Activated gamma-delta T cell treated with Interleukin-2 at 50 U/mL for 16 hours (primary cell): ENCODE measurements around the gene ZNF467.

ENCODE experiments used
- DNase-seq: peaks from one replicate; pipeline ENCODE4 v3.0.0-alpha.2; 2020

Gene ZNF467, protein sequence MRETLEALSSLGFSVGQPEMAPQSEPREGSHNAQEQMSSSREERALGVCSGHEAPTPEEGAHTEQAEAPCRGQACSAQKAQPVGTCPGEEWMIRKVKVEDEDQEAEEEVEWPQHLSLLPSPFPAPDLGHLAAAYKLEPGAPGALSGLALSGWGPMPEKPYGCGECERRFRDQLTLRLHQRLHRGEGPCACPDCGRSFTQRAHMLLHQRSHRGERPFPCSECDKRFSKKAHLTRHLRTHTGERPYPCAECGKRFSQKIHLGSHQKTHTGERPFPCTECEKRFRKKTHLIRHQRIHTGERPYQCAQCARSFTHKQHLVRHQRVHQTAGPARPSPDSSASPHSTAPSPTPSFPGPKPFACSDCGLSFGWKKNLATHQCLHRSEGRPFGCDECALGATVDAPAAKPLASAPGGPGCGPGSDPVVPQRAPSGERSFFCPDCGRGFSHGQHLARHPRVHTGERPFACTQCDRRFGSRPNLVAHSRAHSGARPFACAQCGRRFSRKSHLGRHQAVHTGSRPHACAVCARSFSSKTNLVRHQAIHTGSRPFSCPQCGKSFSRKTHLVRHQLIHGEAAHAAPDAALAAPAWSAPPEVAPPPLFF

DNA sequence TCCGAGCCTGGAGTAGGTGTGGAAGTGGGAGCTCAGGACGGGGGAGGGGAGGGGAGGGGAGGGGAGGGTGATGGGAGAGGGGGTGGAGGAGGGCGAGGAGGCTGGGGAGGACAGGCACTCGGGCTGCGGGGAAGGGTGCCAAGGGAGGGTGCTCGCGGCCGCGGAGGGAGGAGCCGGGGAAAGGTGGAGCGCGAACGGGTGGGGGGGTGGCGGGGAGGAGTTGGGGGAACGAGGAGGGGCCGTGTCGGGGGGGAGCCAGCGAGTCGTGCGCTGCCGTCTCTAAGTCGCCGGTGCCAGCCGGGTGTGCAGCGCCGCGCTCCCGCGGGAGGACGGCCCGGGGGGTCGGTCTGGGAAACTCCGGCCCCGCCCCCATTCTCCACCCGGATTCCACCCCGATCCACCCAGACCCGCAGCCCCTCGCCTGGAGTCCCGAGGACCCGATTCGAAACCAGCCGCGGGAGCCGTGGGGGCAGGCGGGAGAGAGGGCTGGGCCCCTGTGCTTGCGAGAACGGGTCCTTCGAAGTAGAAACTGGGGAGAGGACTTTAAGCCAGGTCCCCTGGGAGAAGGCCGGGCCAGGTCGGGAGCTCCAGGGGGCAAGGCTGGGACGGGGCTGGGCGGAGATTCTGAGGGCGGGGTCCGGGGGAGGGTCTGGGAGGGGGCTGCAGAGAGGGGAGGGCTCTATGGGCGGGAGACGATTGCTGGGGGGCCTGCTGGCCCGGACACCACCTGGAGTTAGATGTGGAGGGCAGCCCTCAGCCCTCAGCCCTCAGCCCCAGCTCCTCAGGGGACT is at the start of gene ZNF467:
Gene ZNF467, minus strand, starts transcription at position 143 of the 791 bp plus-strand sequence. CDS start 2,556 bp downstream, outside the sequence.
- peak; percentile 41 for DNase-seq

DNA sequence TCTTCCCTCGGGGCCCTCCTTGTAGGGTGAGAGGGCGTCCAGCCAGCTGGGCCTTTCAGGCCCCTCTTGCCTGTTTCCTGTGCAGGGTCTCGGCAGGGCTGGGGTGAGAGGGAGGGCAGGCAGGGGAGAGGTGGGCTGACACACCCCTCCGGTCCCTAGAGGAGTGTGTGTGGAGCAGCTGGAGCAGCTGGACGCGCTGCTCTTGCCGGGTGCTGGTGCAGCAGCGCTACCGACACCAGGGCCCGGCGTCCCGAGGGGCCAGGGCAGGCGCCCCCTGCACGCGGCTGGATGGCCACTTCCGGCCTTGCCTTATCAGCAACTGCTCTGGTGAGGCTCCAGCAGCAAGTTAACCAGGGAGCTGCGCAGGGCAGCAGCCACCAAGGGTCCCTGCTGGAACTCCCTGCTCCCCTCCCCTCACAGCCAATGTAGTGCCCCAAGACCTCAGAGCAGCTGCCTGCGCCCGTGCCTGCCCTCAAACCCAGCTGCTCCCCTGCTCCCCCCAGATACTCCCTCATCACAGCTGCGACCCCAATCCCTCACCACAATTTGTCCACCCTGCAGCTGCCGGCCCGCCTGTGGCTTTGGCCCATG is 49.1 kb upstream of the ZNF467 start:
- no peak for DNase-seq

DNA sequence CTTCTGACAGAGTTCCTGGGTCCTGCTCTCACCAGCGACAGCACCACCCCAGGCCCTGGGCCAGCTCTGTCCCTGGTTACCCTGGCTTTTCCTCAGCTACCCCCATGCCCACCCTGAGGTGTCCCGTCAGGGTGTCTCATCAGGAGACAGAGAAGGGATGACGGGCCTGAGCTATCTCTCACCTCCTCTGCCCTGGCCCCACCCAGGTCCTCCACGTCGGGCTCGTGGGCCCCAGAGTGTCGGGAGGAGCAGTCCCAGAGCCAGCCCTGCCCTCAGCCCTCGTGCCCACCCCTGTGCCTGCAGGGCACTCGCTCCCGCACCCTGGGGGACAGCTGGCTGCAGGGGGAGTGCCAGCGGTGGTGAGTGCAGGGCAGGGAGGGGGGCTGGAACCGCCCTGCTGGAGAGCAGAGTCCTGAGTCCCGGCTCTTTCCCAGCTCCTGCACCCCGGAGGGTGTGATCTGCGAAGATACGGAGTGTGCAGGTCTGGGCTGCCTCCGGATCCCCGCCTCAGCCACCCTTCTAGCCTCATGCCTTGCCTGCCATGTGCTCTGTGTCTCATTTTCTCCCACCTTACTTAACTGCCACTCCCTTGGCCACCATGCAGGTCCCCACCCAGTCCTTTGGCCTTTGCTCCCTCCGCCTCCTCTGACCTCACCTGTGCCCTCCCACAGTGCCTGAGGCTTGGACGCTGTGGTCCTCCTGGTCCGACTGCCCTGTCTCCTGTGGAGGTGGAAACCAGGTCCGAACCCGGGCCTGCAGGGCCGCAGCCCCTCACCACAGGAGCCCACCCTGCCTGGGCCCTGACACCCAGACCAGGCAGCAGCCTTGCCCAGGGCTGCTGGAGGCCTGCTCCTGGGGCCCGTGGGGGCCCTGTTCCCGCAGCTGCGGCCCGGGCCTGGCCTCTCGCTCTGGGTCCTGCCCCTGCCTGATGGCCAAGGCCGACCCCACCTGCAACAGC is 48.1 kb upstream of the ZNF467 start:
- DNase-seq = no peak

DNA sequence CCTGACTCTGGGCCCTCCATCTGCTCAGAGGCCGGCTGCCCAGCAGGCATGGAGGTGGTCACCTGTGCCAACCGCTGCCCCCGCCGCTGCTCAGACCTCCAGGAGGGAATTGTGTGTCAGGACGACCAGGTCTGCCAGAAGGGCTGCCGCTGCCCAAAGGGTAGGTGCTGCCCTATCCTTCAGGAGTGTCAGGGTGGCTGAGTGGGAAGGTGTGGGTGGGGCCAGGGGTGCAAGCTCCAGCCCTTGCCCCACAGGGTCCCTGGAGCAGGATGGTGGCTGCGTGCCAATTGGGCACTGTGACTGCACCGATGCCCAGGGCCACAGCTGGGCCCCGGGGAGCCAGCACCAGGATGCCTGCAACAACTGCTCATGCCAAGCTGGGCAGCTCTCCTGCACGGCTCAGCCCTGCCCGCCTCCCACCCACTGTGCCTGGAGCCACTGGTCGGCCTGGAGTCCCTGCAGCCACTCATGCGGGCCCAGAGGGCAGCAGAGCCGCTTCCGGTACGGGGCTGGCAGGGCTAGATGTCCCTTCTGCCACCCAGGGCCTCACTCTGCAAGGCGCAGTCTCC is 47.3 kb upstream of the ZNF467 start:
- DNase-seq = no peak

DNA sequence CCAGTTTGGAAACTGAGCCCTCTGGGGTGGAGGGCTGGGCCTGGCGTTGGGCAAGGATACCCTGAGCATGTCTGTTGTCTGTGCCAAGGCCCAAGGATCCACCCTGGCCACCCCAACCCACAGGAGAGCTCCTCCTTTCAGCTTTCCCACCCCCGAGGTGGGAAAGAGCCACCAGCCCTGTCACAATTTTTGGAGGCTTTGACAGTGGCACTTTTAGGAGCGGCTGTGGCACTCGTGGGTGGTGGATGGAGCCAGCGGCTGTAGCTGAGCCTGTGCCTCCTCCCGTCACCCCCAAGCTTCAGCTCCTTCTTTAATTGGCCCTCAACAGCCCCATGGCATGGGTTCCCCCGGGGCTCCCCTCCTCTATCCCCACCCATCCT is 46.6 kb upstream of the ZNF467 start:
- DNase-seq = no peak

DNA sequence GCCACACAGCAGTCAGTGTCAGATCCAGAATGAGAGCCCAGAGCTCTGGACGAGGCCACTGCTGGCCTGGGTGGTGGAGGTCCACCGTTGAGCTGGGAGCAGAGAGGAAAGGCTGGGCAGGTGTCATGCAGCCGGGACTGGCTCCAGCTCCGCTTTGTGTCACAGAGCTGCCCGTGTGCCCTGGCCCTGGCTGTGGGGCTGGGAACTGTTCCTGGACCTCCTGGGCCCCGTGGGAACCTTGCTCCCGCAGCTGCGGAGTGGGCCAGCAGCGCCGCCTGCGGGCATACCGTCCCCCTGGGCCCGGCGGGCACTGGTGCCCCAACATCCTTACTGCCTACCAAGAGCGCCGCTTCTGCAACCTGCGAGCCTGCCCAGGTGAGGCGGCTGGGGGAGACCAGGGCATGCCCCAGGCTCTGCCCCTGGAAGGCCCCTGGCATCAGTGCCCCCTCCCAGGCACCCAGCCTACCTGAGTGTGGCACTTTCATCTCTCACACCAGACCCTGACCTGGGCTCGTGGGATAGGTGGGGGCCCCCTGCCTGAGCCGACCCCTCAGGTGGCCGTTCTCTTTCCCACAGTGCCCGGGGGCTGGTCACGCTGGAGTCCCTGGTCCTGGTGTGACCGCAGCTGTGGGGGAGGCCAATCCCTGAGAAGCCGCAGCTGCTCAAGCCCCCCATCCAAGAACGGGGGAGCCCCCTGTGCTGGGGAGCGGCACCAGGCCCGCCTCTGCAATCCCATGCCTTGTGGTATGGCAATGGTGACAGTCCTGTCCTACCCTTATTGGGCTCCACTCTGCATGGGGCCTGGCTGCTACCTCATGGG is 46.0 kb upstream of the ZNF467 start:
- no peak for DNase-seq

DNA sequence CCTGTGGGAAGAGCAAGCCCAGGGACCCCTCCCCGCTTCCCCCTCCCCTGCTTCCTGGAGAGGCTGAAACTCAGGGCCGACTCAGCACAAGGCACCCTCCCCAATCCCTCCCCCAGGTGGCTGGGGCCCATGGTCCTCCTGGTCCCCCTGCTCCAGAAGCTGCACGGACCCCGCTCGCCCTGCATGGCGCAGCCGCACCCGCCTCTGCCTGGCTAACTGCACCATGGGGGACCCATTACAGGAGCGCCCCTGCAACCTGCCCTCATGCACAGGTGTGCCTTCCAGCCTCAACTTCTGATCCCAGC is 45.1 kb upstream of the ZNF467 start:
- DNase-seq = no peak

DNA sequence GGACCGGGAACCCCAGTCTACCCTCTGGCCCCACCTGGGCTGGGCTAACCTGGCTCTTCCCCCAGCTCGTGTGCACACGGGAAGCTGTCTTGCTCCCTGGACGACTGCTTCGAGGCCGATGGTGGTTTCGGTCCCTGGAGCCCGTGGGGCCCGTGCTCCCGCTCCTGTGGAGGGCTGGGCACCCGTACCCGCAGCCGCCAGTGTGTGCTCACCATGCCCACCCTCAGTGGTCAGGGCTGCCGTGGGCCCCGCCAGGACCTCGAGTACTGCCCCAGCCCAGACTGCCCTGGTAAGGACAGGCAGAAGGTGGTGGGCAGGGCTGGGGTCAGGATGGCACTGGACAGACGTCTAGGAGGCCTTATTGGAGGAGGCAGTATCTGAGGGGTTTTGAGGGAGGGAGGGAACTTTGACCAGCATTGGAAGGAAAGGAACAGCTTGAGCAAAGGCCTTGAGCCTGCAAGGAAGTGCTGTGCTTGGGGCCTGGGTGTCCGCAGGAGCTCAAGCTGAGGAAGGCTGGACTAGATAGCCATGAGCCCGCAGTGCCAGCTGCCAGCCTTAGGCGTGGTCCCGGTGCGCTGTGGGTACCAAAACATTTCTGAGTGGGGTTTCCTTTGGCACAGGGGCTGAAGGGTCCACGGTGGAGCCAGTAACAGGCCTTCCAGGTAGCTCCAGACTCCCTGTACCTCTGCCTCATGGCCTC is 44.6 kb upstream of the ZNF467 start:
- DNase-seq = no peak

DNA sequence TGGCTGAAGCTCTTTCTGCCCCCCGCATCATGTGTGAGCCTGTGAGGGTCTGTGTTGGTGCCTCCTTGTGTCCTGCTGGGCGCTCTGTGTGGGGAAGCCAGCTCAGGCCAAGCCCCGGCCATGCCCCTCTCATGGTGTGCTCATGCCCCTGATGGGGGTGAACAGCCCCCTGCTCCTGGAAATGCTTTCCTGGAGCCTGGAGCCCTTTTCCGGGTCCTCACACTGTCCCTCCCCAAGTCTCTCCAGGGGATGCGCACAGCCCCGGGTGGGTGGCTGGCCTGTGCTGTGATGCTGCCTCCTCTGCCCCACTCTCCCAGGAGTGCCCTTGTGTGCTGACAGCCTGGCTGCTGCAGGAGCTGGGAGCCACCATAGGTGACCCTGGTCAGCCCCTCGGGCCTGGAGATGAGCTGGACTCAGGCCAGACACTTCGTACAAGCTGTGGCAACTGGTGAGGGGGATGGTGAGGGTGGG is 43.9 kb upstream of the ZNF467 start:
- DNase-seq = no peak

DNA sequence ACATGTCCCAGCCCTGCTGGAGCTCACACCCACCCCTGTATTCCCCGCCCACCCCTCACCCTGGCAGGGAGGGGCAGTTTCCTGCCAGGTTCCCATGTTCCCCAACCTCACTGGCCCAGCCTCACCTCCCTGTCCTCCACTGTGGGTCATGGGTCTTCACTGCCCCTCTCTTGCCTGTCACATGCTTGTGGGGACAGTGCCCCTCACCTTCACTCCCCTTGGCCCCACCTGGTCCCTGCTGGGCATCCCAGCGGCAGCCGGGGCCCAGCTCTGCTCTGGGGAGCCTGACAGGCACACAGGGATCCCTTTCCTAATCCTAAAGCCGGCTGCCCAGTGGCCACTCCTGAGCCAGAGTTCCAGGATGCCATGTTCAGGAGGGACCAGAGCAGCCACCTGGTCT is 43.4 kb upstream of the ZNF467 start:
- no peak for DNase-seq

DNA sequence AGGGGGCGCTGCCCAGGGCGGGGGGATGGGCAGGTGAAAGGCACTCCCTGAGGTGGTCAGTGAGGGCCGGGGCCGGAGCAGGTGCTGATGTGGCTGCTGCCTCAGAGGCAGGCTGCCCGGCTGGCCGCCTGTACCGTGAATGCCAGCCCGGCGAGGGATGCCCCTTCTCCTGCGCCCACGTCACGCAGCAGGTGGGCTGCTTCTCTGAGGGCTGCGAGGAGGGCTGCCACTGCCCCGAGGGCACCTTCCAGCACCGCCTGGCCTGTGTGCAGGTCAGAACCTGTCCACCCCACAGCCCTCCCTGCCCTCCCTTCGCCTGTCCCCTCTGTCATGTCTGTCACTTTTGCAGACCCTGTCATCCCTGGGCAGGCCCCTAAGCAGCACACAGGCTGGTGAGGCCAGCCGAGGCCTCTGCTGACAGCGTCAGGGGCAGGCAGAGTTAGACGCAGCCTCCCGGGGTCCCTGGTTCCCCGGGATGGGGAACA is 42.9 kb upstream of the ZNF467 start:
- no peak for DNase-seq

DNA sequence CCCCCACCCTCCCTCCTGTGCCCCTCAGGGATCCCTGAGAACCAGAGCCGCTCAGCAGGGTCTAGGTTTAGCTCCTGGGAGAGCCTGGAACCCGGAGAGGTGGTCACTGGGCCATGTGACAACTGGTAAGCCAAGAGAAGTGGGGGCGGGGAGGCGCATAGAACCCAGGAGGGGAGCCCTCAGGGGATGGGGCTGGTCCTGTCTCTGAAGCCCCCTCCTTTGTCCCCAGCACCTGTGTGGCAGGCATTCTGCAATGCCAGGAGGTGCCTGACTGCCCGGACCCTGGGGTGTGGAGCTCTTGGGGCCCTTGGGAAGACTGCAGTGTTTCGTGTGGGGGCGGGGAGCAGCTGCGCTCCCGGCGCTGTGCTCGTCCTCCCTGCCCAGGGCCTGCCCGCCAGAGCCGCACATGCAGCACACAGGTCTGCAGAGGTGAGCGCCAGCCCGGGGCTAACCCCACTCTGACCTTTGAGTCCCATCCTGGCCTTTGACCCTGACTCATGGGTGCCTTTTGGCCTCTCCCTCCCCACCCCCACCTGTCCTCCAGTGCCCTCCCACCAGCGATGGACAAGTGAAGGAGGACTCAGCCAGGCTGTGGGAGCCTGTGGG is 42.4 kb upstream of the ZNF467 start:
- no peak for DNase-seq

DNA sequence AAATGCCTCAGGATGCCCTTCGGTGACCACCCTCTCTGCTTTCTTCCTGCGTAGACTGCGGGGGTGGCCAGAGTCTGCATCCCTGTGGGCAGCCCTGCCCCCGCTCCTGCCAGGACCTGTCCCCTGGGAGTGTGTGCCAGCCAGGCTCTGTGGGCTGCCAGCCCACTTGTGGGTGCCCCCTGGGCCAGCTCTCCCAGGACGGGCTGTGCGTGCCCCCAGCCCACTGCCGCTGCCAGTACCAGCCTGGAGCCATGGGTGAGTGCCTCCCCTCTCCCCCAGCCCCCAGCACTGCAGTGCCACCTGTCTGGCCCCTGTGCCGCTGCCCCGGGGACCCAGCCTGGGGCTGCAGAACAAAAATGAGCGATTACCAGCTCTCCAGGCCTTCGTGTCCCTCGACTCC is 41.7 kb upstream of the ZNF467 start:
- DNase-seq = no peak

DNA sequence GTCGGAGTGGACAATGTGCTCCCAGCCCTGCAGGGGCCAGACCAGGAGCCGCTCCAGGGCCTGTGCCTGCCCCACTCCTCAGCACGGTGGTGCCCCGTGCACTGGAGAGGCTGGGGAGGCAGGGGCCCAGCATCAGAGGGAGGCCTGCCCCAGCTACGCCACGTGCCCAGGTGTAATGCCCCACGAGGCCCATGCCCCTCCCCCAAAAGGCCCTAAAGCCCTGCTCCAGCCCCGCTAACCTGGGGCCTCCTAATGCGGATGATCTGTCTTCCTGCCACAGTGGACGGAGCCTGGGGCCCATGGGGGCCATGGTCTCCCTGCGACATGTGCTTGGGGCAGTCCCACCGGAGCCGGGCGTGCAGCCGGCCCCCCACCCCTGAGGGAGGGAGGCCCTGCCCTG is 41.1 kb upstream of the ZNF467 start:
- no peak for DNase-seq

DNA sequence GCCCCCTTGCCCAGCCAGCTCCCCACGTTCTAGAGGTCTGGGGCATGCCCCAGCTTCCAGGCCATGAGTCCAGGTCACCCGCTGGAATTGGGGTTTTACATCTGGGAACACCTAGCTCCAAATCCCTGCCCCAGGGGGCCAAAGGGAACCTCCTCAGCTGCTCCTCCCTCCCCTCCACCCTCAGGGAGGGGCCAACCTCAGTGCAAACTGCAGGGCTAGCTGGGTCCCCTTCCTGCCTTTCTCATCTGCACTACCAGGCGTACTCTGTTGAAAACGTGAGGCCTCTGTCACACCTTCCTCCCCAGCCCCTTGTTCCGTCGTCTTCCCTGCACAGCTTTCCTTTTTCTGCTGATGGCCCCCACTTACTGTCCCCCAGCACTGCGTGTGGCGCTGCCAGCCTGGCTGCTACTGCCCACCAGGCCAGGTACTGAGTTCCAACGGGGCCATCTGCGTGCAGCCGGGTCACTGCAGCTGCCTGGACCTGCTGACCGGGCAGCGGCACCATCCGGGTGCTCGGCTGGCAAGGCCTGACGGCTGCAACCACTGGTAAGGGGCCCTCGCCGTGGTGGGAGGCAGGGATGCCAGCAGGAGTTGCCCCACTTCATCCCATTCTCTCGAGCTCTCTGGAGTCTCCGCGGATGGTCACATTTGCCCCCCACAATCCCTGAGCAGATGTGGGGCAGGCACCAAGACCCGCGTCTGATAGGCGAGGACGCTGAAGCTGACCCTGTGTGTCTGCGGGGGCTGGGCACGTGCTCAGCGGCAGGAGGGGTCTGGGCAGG is 40.1 kb upstream of the ZNF467 start:
- DNase-seq = no peak

DNA sequence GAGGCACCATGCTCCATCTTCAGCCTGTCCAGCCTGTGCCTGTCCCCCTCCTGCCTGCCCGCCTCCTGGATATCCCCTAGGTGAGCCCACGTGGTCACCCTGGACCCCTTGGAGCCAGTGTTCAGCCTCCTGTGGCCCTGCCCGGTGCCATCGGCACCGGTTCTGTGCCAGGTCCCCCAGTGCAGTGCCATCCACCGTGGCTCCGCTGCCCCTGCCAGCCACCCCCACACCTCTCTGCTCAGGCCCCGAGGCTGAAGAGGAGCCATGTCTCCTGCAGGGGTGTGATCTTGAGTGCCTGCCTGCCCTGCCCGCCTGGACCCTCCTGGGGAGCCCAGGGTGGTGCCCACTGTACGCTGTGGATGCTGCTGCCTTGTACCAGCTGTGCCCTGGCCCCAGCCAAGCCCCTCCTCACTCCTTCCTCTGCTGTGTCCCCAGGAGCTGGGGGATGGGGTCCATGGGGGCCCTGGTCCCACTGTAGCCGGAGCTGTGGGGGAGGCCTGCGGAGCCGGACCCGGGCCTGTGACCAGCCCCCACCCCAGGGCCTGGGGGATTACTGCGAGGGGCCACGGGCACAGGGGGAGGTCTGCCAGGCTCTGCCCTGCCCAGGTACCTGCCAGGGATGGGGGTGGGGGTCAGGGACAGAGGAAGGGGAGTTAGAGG is 38.6 kb upstream of the ZNF467 start:
- DNase-seq = no peak

DNA sequence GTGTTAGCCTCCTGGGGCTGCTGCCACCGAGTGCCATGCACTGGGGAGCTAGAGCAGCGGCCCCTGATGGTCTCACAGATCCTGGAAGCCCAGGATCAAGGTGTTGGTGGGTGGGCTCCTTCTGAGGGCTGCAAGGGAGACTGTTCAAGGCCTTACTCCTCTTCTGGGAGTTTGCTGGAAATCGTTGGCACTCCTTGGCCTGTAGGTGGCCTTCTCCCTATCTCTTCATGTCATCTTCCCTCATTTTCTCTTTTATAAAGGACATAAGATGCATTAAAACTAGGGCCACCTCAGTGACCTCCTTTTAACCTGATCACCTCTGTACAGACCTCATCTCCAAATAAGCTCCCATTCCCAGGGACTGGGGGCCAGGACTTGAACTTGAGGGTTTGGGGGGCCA is 37.8 kb upstream of the ZNF467 start:
- DNase-seq = no peak

DNA sequence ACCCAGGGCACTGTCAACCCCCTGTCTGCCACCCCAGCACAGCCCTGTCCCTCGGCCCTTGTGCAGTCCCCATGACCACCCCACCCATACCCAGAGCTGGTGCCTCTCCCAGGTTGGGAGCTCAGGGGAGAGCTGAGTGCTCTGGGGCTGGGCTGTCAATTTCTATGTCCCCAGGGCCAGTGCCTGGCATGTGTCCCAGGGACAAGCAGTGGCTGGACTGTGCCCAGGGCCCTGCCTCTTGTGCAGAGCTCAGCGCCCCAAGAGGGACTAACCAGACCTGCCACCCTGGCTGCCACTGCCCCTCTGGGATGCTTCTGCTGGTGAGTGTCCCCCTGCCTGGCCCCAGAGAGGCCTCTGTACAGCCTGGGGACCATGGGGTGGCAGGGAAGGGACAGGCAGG is 35.8 kb upstream of the ZNF467 start:
- no peak for DNase-seq
